HUES48 (cell line): ENCODE measurements around the gene PRODH2.

Experiments used
- H3K27ac ChIP-seq: one replicate; pipeline ENCODE4 v1.7.0; 2013; ENCODE audit warnings: low read depth, low read length, inconsistent platforms
- H3K27me3 ChIP-seq: 2 replicates; pipeline ENCODE4 v1.6.1; 2013; ENCODE audit warnings: mild to moderate bottlenecking, low read length; ENCODE audit not compliant: control insufficient read depth, insufficient read depth
- H3K36me3 ChIP-seq: 2 replicates; pipeline ENCODE4 v1.6.1; 2013; ENCODE audit warnings: low read length; ENCODE audit not compliant: control insufficient read depth, insufficient read depth
- H3K4me1 ChIP-seq: 2 replicates; pipeline ENCODE4 v1.6.1; 2013; ENCODE audit warnings: mild to moderate bottlenecking, low read length; ENCODE audit not compliant: control insufficient read depth, insufficient read depth
- H3K4me3 ChIP-seq: 2 replicates; pipeline ENCODE4 v1.5.1; 2013; ENCODE audit warnings: mild to moderate bottlenecking, low read depth, low read length
- H3K9ac ChIP-seq: 2 replicates; pipeline ENCODE4 v1.6.1; 2013; ENCODE audit warnings: mild to moderate bottlenecking, low read depth, low read length, moderate library complexity
- H3K9me3 ChIP-seq: 2 replicates; pipeline ENCODE4 v1.6.1; 2013; ENCODE audit warnings: low read length; ENCODE audit not compliant: control insufficient read depth, insufficient read depth

Gene PRODH2

DNA sequence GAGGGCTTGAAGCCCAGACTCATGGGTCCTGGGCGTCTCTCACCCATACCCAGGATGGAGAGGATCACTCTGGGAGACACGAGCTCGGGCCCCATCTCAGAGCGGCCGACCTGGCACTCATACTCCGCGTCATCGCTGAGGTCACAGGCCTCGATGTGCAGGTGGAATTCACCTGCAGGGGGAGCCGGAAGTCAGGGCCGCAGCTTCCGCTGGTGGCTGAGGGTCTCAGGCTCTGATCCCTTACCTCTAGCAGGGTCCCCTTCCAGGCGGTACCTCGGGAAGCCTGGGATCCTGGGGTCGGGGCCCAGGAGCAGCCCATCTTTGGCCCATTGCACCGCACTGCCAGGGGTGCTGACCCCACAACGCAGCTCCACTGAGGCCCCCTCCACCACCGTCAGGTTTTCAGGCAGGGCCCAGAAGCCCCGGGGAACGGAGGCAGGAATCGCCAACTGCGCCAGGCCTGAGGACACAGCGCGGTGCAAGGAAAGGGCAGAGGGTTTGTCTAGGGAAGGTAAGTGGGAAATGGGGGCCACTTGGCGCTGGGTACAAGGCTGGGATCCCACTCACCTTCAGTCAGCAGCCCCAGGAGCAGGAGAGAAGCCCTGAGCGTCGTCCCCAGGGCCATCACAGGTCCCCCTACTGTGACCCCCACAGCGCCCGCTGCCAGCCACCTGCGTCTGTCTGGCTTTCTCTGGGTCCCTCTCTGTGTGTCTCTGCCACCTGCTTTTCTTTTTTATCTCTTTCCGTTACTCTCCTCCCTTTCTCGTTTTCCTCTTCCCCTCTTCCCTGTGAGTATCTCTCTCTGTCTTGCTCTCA is 38.8 kb upstream of the PRODH2 start:
- Histone ChIP-seq H3K27ac (no peak overlapping the region), H3K27me3 (peaks cover 24% of the 10 kb centered on the region), H3K9ac (no peak overlapping the region), H3K36me3 (no peaks in the 10 kb centered on the region), H3K4me1 (peaks cover 4% of the 10 kb centered on the region; the same call in 1 of the 2 replicates), H3K9me3 (no peaks in the 10 kb centered on the region), H3K4me3 (no peak overlapping the region)

- no peaks in the 10 kb centered on the region for H3K9me3 ChIP-seq
- no peak overlapping the region for H3K27ac ChIP-seq
- no peak overlapping the region for H3K9ac ChIP-seq
- no peaks in the 10 kb centered on the region for H3K36me3 ChIP-seq
- H3K4me3 ChIP-seq = no peak overlapping the region
- H3K4me1 ChIP-seq = peaks cover 6% of the 10 kb centered on the region; the same call in 1 of the 2 replicates
- H3K27me3 ChIP-seq = peaks cover 28% of the 10 kb centered on the region
Observed at GRCh38 chr19:35848919-35849505, 36.4 kb upstream of the PRODH2 start.

GRCh38 chr19:35848486-35848885 is 35.8 kb upstream of the PRODH2 start:
- no peaks in the 10 kb centered on the region for H3K9me3 ChIP-seq
- H3K27ac ChIP-seq = no peak overlapping the region
- peaks cover 6% of the 10 kb centered on the region; the same call in 1 of the 2 replicates for H3K4me1 ChIP-seq
- H3K9ac ChIP-seq = no peak overlapping the region
- no peak overlapping the region for H3K4me3 ChIP-seq
- peaks cover 33% of the 10 kb centered on the region for H3K27me3 ChIP-seq
- no peaks in the 10 kb centered on the region for H3K36me3 ChIP-seq

DNA sequence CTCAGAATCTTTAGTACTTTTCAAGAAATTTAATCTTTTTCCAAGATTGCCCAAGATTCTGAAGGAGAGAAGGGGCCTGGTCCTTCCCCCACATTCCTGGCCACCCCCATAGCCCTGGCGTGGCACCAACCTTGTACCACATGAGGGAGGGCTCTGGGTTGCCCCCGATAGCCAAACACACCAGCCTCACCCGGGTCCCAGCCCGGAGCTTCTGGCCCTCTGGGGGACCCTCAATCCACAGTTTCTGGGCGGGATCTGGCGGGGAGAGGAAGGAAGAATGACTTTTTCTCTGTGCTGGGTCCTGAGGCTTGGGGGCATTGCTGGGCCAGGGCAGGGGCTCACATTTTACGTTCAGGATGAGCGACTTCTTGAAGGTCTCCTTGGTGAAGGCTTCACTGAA is 35.3 kb upstream of the PRODH2 start:
- no peak overlapping the region for H3K27ac ChIP-seq
- no peak overlapping the region for H3K4me3 ChIP-seq
- peaks cover 39% of the 10 kb centered on the region for H3K27me3 ChIP-seq

DNA sequence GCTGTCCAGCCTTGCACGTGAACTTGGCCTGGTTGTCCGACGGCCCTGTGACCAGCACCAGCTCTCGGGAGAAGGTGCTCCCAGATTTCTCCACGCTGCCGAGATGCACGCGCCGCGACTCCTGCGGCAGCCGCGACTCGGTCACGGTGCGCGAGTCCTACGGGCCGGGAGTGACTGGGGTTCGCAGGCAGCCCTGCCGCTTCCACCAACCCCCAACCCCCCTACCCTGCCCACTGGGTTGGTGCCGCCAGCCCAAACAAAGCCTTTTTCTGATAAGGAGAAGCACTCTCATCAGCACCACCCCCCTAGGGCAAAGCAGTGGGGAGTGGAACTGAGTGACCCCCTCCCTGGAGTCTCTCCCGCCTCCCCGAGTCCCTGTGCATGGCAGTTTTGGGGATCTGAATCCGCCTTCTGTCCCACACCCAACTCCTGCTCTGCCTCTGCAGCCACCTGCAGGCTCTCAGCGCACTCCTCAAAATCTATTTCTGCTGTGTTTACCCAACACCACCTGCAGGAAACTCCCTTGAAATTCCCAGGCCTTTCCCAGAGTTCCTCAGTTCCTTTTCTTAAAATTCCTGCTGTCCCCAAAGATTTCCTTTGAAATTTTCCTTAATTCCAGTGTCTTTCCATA is 33.5 kb upstream of the PRODH2 start:
- Histone ChIP-seq H3K27me3 (peaks cover 55% of the 10 kb centered on the region), H3K4me3 (peak overlapping the region; percentile 62)

More for the DNA sequence above, 35.3 kb upstream of the PRODH2 start:
- Histone ChIP-seq H3K4me1 (peaks cover 6% of the 10 kb centered on the region; the same call in 1 of the 2 replicates), H3K36me3 (no peaks in the 10 kb centered on the region), H3K9me3 (no peaks in the 10 kb centered on the region), H3K9ac (no peak overlapping the region)

DNA sequence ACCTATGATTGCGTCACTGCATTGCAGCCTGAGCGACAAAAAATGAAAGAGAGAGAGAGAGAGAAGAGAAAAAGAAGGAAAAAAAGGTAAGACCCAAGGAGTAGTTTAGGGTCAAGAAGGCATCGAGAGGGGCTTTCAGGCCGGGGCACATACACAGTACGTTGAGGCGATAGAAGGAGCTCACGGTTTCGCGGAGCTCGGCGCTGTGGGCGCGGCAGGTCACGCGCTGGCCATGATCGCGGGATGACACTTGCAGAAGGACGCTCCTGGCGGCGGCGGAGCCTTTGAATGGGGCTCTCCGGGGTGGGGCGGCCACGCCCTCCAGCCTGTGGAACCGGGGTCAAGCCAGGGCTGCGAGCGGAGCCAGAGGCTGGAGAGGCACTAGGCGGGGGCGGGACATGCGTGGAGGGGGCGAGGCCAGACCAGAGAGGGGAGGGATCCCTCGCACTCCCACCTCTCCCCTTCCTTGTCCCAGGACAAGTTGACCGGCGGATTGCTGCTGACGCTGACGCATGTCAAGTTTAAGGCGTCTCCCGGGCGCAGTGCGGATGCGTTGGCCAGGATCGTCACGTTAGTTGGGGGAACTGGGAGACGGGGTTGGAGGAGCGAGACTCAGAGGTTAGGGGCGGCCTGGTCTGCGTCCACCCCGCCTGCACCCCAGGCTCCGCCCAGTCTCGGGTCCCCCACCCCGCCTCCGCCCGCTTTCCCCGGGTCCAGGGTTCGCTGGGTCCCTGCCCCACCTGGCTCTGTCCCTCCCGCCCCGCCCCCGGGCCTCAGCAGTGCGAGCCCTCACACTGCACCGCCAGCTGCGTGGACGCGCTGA is 32.8 kb upstream of the PRODH2 start:
- H3K4me1 ChIP-seq = peaks cover 6% of the 10 kb centered on the region; the same call in 1 of the 2 replicates
- no peaks in the 10 kb centered on the region for H3K36me3 ChIP-seq
- H3K27ac ChIP-seq = no peak overlapping the region
- peak overlapping the region; percentile 62 for H3K4me3 ChIP-seq
- peaks cover 55% of the 10 kb centered on the region for H3K27me3 ChIP-seq
- no peaks in the 10 kb centered on the region for H3K9me3 ChIP-seq
- H3K9ac ChIP-seq = no peak overlapping the region

More for the DNA sequence above, 33.5 kb upstream of the PRODH2 start:
- H3K9ac ChIP-seq = no peak overlapping the region
- no peaks in the 10 kb centered on the region for H3K9me3 ChIP-seq
- no peak overlapping the region for H3K27ac ChIP-seq
- H3K36me3 ChIP-seq = no peaks in the 10 kb centered on the region
- peaks cover 6% of the 10 kb centered on the region; the same call in 1 of the 2 replicates for H3K4me1 ChIP-seq

DNA sequence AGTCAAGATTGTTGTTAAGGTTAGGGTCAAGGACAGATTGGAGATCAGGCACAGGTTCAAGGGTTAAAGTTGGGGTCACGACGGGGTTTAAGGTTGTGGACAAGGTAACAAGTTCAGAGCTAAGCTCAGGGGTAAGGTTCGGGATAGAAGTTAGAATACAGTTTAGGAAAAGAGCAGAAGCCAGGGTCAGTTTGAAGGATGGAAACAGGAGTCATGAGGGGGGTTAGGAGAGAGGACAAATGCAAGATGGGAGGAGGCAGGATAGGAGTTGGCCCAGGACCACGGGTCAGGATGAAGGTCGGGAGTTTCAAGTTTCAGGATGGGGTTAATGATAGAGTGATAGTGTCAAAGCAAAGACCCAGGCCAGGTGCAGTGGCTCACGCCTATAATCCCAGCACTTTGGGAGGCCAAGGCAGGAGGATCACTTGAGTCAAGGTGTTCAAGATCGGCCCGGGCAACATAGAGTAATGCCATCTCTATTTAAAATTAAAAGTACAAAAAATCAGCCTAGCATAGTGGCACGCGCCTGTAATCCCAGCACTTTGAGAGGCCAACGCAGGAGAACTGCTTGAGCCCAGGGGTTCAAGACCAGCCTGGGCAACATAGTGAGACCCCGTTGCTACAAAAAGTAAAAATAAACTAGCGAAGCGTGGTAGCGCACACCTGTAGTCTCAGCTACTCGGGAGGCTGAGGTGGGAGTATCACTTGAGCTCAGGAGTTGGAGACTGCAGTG is 32.0 kb upstream of the PRODH2 start:
- Histone ChIP-seq H3K27ac (no peak overlapping the region), H3K36me3 (no peaks in the 10 kb centered on the region), H3K9ac (no peak overlapping the region), H3K4me3 (peak overlapping the region; percentile 48; the same call in 1 of the 2 replicates), H3K4me1 (peaks cover 6% of the 10 kb centered on the region; the same call in 1 of the 2 replicates), H3K9me3 (no peaks in the 10 kb centered on the region), H3K27me3 (peaks cover 55% of the 10 kb centered on the region)

- Histone ChIP-seq H3K27ac (no peak overlapping the region), H3K36me3 (no peaks in the 10 kb centered on the region), H3K4me3 (peak overlapping the region; percentile 48; the same call in 1 of the 2 replicates), H3K27me3 (peaks cover 55% of the 10 kb centered on the region), H3K9me3 (no peaks in the 10 kb centered on the region), H3K4me1 (peaks cover 6% of the 10 kb centered on the region; the same call in 1 of the 2 replicates), H3K9ac (no peak overlapping the region)
Observed at GRCh38 chr19:35843676-35844481, 31.2 kb upstream of the PRODH2 start.

DNA sequence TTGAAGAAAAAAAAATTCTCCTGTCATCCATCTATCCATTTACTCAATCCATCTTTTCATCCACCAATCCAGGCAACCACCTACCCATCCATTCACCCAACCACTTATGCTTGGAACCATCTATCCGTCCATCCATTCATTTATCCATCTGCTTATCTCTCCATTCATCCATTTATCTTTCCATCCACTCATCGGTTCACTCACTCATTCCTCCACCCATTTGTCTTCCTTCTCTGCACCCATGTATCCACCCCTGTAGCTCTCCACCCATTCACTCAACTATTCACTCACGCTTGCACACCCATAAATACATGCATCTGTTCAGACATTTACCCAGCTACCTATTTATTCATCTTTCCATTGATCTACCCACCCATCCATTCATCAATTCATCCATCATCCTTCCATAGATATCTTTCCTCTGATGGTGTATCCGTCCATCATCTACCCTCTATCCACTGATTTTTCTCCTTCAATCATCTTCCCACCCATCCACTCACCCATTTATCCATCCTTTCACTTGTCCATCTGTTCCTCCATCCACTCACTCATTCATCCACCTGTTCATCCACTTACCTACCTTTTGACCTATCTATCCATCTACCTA is 30.1 kb upstream of the PRODH2 start:
- H3K9me3 ChIP-seq = no peaks in the 10 kb centered on the region
- H3K27me3 ChIP-seq = peaks cover 55% of the 10 kb centered on the region
- H3K4me3 ChIP-seq = no peak overlapping the region

More for the DNA sequence above, 30.1 kb upstream of the PRODH2 start:
- Histone ChIP-seq H3K27ac (no peak overlapping the region), H3K4me1 (peaks cover 6% of the 10 kb centered on the region; the same call in 1 of the 2 replicates), H3K36me3 (no peaks in the 10 kb centered on the region), H3K9ac (no peak overlapping the region)
